Measurements from ENCODE around the gene PLK2.

Gene PLK2

GRCh38 chr5:58503390-58504046 is 43.6 kb upstream of the PLK2 start:
- TF ChIP-seq NFRKB (IDR thresholded peaks at IDR 0.05), result no peak
- TF ChIP-seq ELF4 (IDR thresholded peaks at IDR 0.05), result no peak
- no peak for TF ChIP-seq SP1 (IDR thresholded peaks at IDR 0.05)
- TF ChIP-seq ZNF384 (IDR thresholded peaks at IDR 0.05), result no peak
- DNase-seq (ENCODE audit: extremely low spot score), result no peak
- ChIA-PET POLR2A (no interaction called here), CTCF (interaction anchor here (0.7 kb wide), 1 partner anchor 43 kb away, joined by 5 read pairs; no protein-coding TSS in a partner anchor)

- no peak for DNase-seq (ENCODE audit: extremely low spot score)
- TF ChIP-seq NFRKB (IDR thresholded peaks at IDR 0.05) (no peak), TARDBP (IDR thresholded peaks at IDR 0.05) (no peak)
- ChIA-PET CTCF (interaction anchor here (0.6 to 1.5 kb wide), 3 partner anchors 23 to 348 kb away, joined by 3 to 4 read pairs (median 3); no protein-coding TSS in a partner anchor), POLR2A (no interaction called here)
These were observed 42.0 kb upstream of the PLK2 start for GRCh38 chr5:58501778-58502417.

- CTCF ChIA-PET, result interaction anchor here (1.5 kb wide), 1 partner anchor 10 kb away, joined by 4 read pairs; no protein-coding TSS in a partner anchor
- TF ChIP-seq CTBP1 (IDR thresholded peaks at IDR 0.05; ENCODE audit: borderline replicate concordance), result no peak
- no peak for TF ChIP-seq HDGF (IDR thresholded peaks at IDR 0.05; ENCODE audit: borderline replicate concordance)
- TF ChIP-seq L3MBTL2 (conservative IDR thresholded peaks at IDR 0.05), result no peak
- no peak for TF ChIP-seq PKNOX1 (IDR thresholded peaks at IDR 0.05)
- no peak for DNase-seq (ENCODE audit: extremely low spot score)
- POLR2A ChIA-PET, result no interaction called here
These were observed 40.1 kb upstream of the PLK2 start for GRCh38 chr5:58499941-58500340.

- POLR2A ChIA-PET, result no interaction called here
These were observed 39.3 kb upstream of the PLK2 start for GRCh38 chr5:58499231-58499630.

GRCh38 chr5:58498340-58498942 is 38.6 kb upstream of the PLK2 start:
- POLR2A ChIA-PET, result no interaction called here

More at GRCh38 chr5:58499231-58499630, 39.3 kb upstream of the PLK2 start:
- CTCF ChIA-PET, result interaction anchor here (1.5 to 2.6 kb wide), 2 partner anchors 9 to 351 kb away, joined by 4 to 16 read pairs; no protein-coding TSS in a partner anchor
- TF ChIP-seq SP1 (IDR thresholded peaks at IDR 0.05) (no peak), ZNF384 (IDR thresholded peaks at IDR 0.05) (no peak), SUZ12 (IDR thresholded peaks at IDR 0.05) (no peak), ARNT (IDR thresholded peaks at IDR 0.05) (no peak), TARDBP (IDR thresholded peaks at IDR 0.05) (no peak), BHLHE40 (IDR thresholded peaks at IDR 0.05; ENCODE audit: borderline replicate concordance) (no peak), L3MBTL2 (conservative IDR thresholded peaks at IDR 0.05) (no peak), HDGF (IDR thresholded peaks at IDR 0.05; ENCODE audit: borderline replicate concordance) (no peak), CTBP1 (IDR thresholded peaks at IDR 0.05; ENCODE audit: borderline replicate concordance) (no peak), PKNOX1 (IDR thresholded peaks at IDR 0.05) (no peak), FOXA1 (IDR thresholded peaks at IDR 0.05) (no peak), LEF1 (IDR thresholded peaks at IDR 0.05; ENCODE audit: borderline replicate concordance) (no peak), FOXK2 (IDR thresholded peaks at IDR 0.05) (no peak), FOXM1 (IDR thresholded peaks at IDR 0.05; ENCODE audit: borderline replicate concordance) (no peak), ELF4 (IDR thresholded peaks at IDR 0.05) (no peak), NFRKB (IDR thresholded peaks at IDR 0.05) (no peak)
- no peak for DNase-seq (ENCODE audit: extremely low spot score)

GRCh38 chr5:58497921-58498320 is 38.0 kb upstream of the PLK2 start:
- no peak for DNase-seq (ENCODE audit: extremely low spot score)
- CTCF ChIA-PET, result interaction anchor here (1.2 to 2.6 kb wide), 3 partner anchors 349 to 354 kb away, joined by 3 to 16 read pairs (median 5); no protein-coding TSS in a partner anchor
- TF ChIP-seq HDGF (IDR thresholded peaks at IDR 0.05; ENCODE audit: borderline replicate concordance), result no peak
- POLR2A ChIA-PET, result no interaction called here

More at GRCh38 chr5:58498340-58498942, 38.6 kb upstream of the PLK2 start:
- TF ChIP-seq ZNF384 (IDR thresholded peaks at IDR 0.05) (no peak), FOXK2 (IDR thresholded peaks at IDR 0.05) (no peak), BHLHE40 (IDR thresholded peaks at IDR 0.05; ENCODE audit: borderline replicate concordance) (no peak), SP1 (IDR thresholded peaks at IDR 0.05) (no peak), TARDBP (IDR thresholded peaks at IDR 0.05) (no peak), SUZ12 (IDR thresholded peaks at IDR 0.05) (no peak), HDGF (IDR thresholded peaks at IDR 0.05; ENCODE audit: borderline replicate concordance) (no peak), ELF4 (IDR thresholded peaks at IDR 0.05) (no peak)
- CTCF ChIA-PET, result interaction anchor here (1.2 to 2.6 kb wide), 3 partner anchors 8 to 351 kb away, joined by 3 to 16 read pairs (median 4); no protein-coding TSS in a partner anchor
- peak; percentile 40 for DNase-seq (ENCODE audit: extremely low spot score)

GRCh38 chr5:58497386-58497785 is 37.5 kb upstream of the PLK2 start:
- CTCF ChIA-PET, result interaction anchor here (1.2 to 2.6 kb wide), 3 partner anchors 350 to 354 kb away, joined by 3 to 16 read pairs (median 5); no protein-coding TSS in a partner anchor
- no peak for TF ChIP-seq HDGF (IDR thresholded peaks at IDR 0.05; ENCODE audit: borderline replicate concordance)
- DNase-seq (ENCODE audit: extremely low spot score), result no peak
- POLR2A ChIA-PET, result no interaction called here
